HG02798 (cell line): Measurements from ENCODE around the gene ARNT2.
"Not testable (repeated sequence)": the region's sequence is repeated elsewhere in the genome, so short reads cannot be mapped to it uniquely, and the experiment has no call there.

Experiments used
- ATAC-seq: cut with Tn5 transposase; IDR thresholded peaks from one replicate; pipeline ENCODE4 v1.9.1; 2021; ENCODE audit warnings: mild to moderate bottlenecking; ENCODE audit not compliant: unreplicated experiment, poor library complexity

Gene ARNT2

GRCh38 chr15:80507638-80508316 is 103.6 kb downstream of the ARNT2 start:
- no peak for ATAC-seq

GRCh38 chr15:80508783-80509182 is 104.6 kb downstream of the ARNT2 start:
- no peak for ATAC-seq

- ATAC-seq = no peak
Observed at GRCh38 chr15:80509800-80510199, 105.6 kb downstream of the ARNT2 start.

GRCh38 chr15:80510985-80511384 is 106.8 kb downstream of the ARNT2 start:
- not testable (repeated sequence) for ATAC-seq

GRCh38 chr15:80512726-80513660 is 108.8 kb downstream of the ARNT2 start:
- no peak for ATAC-seq

- no peak for ATAC-seq
Observed at GRCh38 chr15:80514071-80514780, 110.0 kb downstream of the ARNT2 start.

GRCh38 chr15:80517290-80517689 is 113.1 kb downstream of the ARNT2 start:
- ATAC-seq = no peak

GRCh38 chr15:80518522-80518921 is 114.3 kb downstream of the ARNT2 start:
- ATAC-seq = no peak

GRCh38 chr15:80523746-80524145 is 119.6 kb downstream of the ARNT2 start:
- ATAC-seq = no peak

- ATAC-seq = no peak
Observed at GRCh38 chr15:80525853-80526252, 121.7 kb downstream of the ARNT2 start.

- no peak for ATAC-seq
Observed at GRCh38 chr15:80526556-80527340, 122.6 kb downstream of the ARNT2 start.

- ATAC-seq = no peak
Observed at GRCh38 chr15:80527406-80527805, 123.2 kb downstream of the ARNT2 start.

GRCh38 chr15:80527961-80528360 is 123.8 kb downstream of the ARNT2 start:
- ATAC-seq = no peak

GRCh38 chr15:80530737-80531365 is 126.7 kb downstream of the ARNT2 start:
- no peak for ATAC-seq

- ATAC-seq = no peak
Observed at GRCh38 chr15:80531388-80531787, 127.2 kb downstream of the ARNT2 start.

- no peak for ATAC-seq
Observed at GRCh38 chr15:80531796-80532195, 127.6 kb downstream of the ARNT2 start.

- no peak for ATAC-seq
Observed at GRCh38 chr15:80533790-80534333, 129.7 kb downstream of the ARNT2 start.

- no peak for ATAC-seq
Observed at GRCh38 chr15:80536231-80536630, 132.0 kb downstream of the ARNT2 start.

GRCh38 chr15:80536716-80537115 is 132.5 kb downstream of the ARNT2 start:
- no peak for ATAC-seq
